ENCODE measurements around the gene CACNA1C. TPM values are rescaled to one million over a fixed set of nuclear protein-coding genes. Genes with fewer than 3 reads are reported as not detected.

Gene CACNA1C
- total RNA-seq, 4 donors from 2014 or later, result 3.8 to 13.6 (median 5.7) TPM

- ATAC-seq (ENCODE audit: low FRiP score), result no peak
- DNase-seq (ENCODE audit: low spot score), result no peak
These were observed 131.1 kb downstream of the CACNA1C start for GRCh38 chr12:2183556-2184541.

GRCh38 chr12:2185751-2186341, 133.1 kb downstream of the CACNA1C start:
- ATAC-seq (ENCODE audit: low FRiP score), result no peak
- no peak for DNase-seq (ENCODE audit: low spot score)
- no peak for TF ChIP-seq CTCF (IDR thresholded peaks at IDR 0.05)

More at GRCh38 chr12:2183556-2184541, 131.1 kb downstream of the CACNA1C start:
- TF ChIP-seq CTCF (IDR thresholded peaks at IDR 0.05), result no peak

GRCh38 chr12:2187195-2187945, 134.6 kb downstream of the CACNA1C start:
- no peak for DNase-seq (ENCODE audit: low spot score)
- TF ChIP-seq CTCF (IDR thresholded peaks at IDR 0.05), result no peak
- ATAC-seq (ENCODE audit: low FRiP score), result no peak

- no peak for TF ChIP-seq CTCF (IDR thresholded peaks at IDR 0.05)
- no peak for DNase-seq (ENCODE audit: low spot score)
- no peak for ATAC-seq (ENCODE audit: low FRiP score)
These were observed 137.3 kb downstream of the CACNA1C start for GRCh38 chr12:2190085-2190484.

- no peak for TF ChIP-seq CTCF (IDR thresholded peaks at IDR 0.05)
- ATAC-seq (ENCODE audit: low FRiP score), result no peak
- no peak for DNase-seq (ENCODE audit: low spot score)
These were observed 138.2 kb downstream of the CACNA1C start for GRCh38 chr12:2190896-2191533.

- DNase-seq (ENCODE audit: low spot score), result no peak
- TF ChIP-seq CTCF (IDR thresholded peaks at IDR 0.05), result no peak
- ATAC-seq (ENCODE audit: low FRiP score), result no peak
These were observed 138.9 kb downstream of the CACNA1C start for GRCh38 chr12:2191534-2192153.
